Tibial nerve (tissue), 4 donors: ENCODE results near the gene NCOA1.

Source experiments
- EP300 ChIP-seq, 2 donors: sonication (generic); formaldehyde crosslinking; IDR thresholded peaks; one replicate each; pipeline ENCODE4 v1.6.1; 2017; ENCODE audit warnings: antibody characterized with exemption in 2 of 2, mild to moderate bottlenecking in 1 of 2
- POLR2A ChIP-seq, 2 donors: fragments of 450-650 bp; IDR thresholded peaks; one replicate each; pipeline ENCODE4 v1.6.1; 2017; ENCODE audit warnings: antibody characterized with exemption in 2 of 2, mild to moderate bottlenecking in 2 of 2, moderate library complexity in 2 of 2
- TF ChIP-seq, protein P1 (sequence below), 5 experiments: fragments of 200-600 bp in 3 of 5; fragments of 450-650 bp in 2 of 5; sonication (generic) in 3 of 5; IDR thresholded peaks; one replicate each; pipeline ENCODE4 v1.5.1; 2016 to 2019; ENCODE audit warnings: antibody characterized with exemption in 5 of 5, mild to moderate bottlenecking in 3 of 5, moderate library complexity in 2 of 5

DNA sequence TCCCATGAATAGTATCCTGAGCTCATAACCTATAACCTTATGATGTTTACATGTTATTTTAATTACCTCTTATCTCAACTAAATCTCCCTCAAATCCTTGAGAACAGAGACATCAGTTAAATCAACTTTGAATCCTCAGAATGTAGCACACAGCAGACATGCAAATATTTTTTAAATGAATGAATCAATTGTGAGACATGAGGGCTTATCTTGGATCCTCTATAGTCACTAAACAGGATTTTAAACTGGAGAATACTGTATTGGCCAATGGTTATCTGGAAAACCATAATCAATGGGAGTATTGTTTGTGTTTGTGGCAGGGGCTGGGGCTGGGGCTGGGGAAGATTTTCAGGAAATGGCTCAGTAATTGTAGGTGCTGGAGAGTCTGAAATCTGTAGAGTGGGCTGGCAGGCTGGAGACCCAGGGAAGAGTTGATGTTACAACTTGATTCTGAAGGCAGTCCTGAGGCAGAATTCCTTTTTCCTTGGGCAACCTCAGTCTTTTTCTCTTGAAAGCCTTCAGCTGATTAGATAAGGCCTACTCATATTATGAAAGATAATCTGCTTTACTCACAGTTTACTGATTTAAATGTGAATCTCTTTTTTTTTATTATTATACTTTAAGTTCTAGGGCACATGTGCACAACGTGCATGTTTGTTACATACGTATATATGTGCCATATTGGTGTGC is 106.3 kb downstream of the NCOA1 start:
- TF ChIP-seq, protein P1, sequence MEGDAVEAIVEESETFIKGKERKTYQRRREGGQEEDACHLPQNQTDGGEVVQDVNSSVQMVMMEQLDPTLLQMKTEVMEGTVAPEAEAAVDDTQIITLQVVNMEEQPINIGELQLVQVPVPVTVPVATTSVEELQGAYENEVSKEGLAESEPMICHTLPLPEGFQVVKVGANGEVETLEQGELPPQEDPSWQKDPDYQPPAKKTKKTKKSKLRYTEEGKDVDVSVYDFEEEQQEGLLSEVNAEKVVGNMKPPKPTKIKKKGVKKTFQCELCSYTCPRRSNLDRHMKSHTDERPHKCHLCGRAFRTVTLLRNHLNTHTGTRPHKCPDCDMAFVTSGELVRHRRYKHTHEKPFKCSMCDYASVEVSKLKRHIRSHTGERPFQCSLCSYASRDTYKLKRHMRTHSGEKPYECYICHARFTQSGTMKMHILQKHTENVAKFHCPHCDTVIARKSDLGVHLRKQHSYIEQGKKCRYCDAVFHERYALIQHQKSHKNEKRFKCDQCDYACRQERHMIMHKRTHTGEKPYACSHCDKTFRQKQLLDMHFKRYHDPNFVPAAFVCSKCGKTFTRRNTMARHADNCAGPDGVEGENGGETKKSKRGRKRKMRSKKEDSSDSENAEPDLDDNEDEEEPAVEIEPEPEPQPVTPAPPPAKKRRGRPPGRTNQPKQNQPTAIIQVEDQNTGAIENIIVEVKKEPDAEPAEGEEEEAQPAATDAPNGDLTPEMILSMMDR (IDR thresholded peaks at IDR 0.05): no peak
- TF ChIP-seq EP300 (IDR thresholded peaks at IDR 0.05): no peak
- TF ChIP-seq POLR2A (IDR thresholded peaks at IDR 0.05): no peak
